H9 (cell line): Measurements from ENCODE around the gene PHTF1. TPM values are rescaled to one million over a fixed set of nuclear protein-coding genes. Genes with fewer than 3 reads are reported as not detected.

Source experiments
- DNase-seq: peaks from one replicate; pipeline ENCODE4 v3.0.0-alpha.2; 2017
- H2AFZ ChIP-seq: one replicate; pipeline ENCODE4 v1.6.1; 2013; ENCODE audit warnings: mild to moderate bottlenecking, low read length, control low read depth, moderate library complexity
- H2AK5ac ChIP-seq: 2 replicates; pipeline ENCODE4 v1.6.1; 2013; ENCODE audit warnings: low read length, control low read depth, mixed read lengths; ENCODE audit not compliant: insufficient read length
- H2BK120ac ChIP-seq: one replicate; pipeline ENCODE4 v1.6.1; 2013; ENCODE audit warnings: low read depth, mild to moderate bottlenecking, low read length, control low read depth, inconsistent platforms; ENCODE audit not compliant: poor library complexity, severe bottlenecking
- H2BK12ac ChIP-seq: 2 replicates; pipeline ENCODE4 v1.6.1; 2013; ENCODE audit warnings: low read length, control low read depth, mixed read lengths, low read depth; ENCODE audit not compliant: insufficient read length
- H2BK15ac ChIP-seq: 2 replicates; pipeline ENCODE4 v1.6.1; 2013; ENCODE audit warnings: low read depth, low read length, control low read depth
- H2BK20ac ChIP-seq: one replicate; pipeline ENCODE4 v1.6.1; 2013; ENCODE audit warnings: low read depth, mild to moderate bottlenecking, low read length, control low read depth, inconsistent platforms; ENCODE audit not compliant: poor library complexity, severe bottlenecking
- H2BK5ac ChIP-seq: 2 replicates; pipeline ENCODE4 v1.6.1; 2013; ENCODE audit warnings: low read length, control low read depth, mixed read lengths; ENCODE audit not compliant: insufficient read length
- H3K14ac ChIP-seq: 2 replicates; pipeline ENCODE4 v1.6.1; 2013; ENCODE audit warnings: low read length, control low read depth; ENCODE audit not compliant: insufficient read depth
- H3K18ac ChIP-seq: 2 replicates; pipeline ENCODE4 v1.6.1; 2013; ENCODE audit warnings: low read depth, mild to moderate bottlenecking, mixed read lengths, low read length, control low read depth; ENCODE audit not compliant: insufficient read length
- H3K23ac ChIP-seq: 2 replicates; pipeline ENCODE4 v1.6.1; 2013; ENCODE audit warnings: low read length, control low read depth, mixed read lengths, low read depth; ENCODE audit not compliant: insufficient read length
- H3K23me2 ChIP-seq: 2 replicates; pipeline ENCODE4 v1.6.1; 2013; ENCODE audit warnings: low read depth, mild to moderate bottlenecking, mixed read lengths, low read length, control low read depth; ENCODE audit not compliant: insufficient read length, poor library complexity, severe bottlenecking
- H3K27ac ChIP-seq: 2 replicates; pipeline ENCODE4 v1.5.1; 2013; ENCODE audit warnings: low read length, control low read depth, mixed read lengths, low read depth; ENCODE audit not compliant: insufficient read length
- H3K27me3 ChIP-seq: 2 replicates; pipeline ENCODE4 v1.6.1; 2013; ENCODE audit warnings: low read length, control low read depth, inconsistent platforms; ENCODE audit not compliant: insufficient read depth
- H3K4ac ChIP-seq: 2 replicates; pipeline ENCODE4 v1.6.1; 2013; ENCODE audit warnings: low read depth, mild to moderate bottlenecking, control low read depth, inconsistent platforms, low read length, moderate library complexity
- H3K4me1 ChIP-seq: 2 replicates; pipeline ENCODE4 v1.6.1; 2013; ENCODE audit warnings: low read length, control low read depth, inconsistent platforms; ENCODE audit not compliant: insufficient read depth
- H3K4me2 ChIP-seq: 2 replicates; pipeline ENCODE4 v1.6.1; 2013; ENCODE audit warnings: low read length, control low read depth, mixed read lengths; ENCODE audit not compliant: insufficient read length, insufficient read depth
- H3K56ac ChIP-seq: 2 replicates; pipeline ENCODE4 v1.6.1; 2013; ENCODE audit warnings: low read depth, mild to moderate bottlenecking, mixed read lengths, low read length, control low read depth; ENCODE audit not compliant: insufficient read length
- H3K79me1 ChIP-seq: 2 replicates; pipeline ENCODE4 v1.6.1; 2013; ENCODE audit warnings: low read depth, mild to moderate bottlenecking, moderate library complexity, low read length, control low read depth, inconsistent platforms; ENCODE audit not compliant: insufficient read depth, poor library complexity, severe bottlenecking
- H3K79me2 ChIP-seq: 2 replicates; pipeline ENCODE4 v1.6.1; 2013; ENCODE audit warnings: low read length, control low read depth, inconsistent platforms; ENCODE audit not compliant: insufficient read depth
- H3K9ac ChIP-seq: 2 replicates; pipeline ENCODE4 v1.6.1; 2013; ENCODE audit warnings: low read length, control low read depth, mixed read lengths; ENCODE audit not compliant: insufficient read length; ENCODE audit errors: extremely low read depth
- H3K9me3 ChIP-seq: one replicate; pipeline ENCODE4 v1.6.1; 2013; ENCODE audit warnings: low read depth, low read length, inconsistent platforms; ENCODE audit not compliant: control insufficient read depth
- H3T11ph ChIP-seq: one replicate; pipeline ENCODE4 v1.6.1; 2013; ENCODE audit warnings: mild to moderate bottlenecking, low read length, control low read depth, inconsistent platforms
- H4K20me1 ChIP-seq: one replicate; pipeline ENCODE4 v1.6.1; 2013; ENCODE audit not compliant: control insufficient read depth, insufficient read length, insufficient read depth
- H4K5ac ChIP-seq: 2 replicates; pipeline ENCODE4 v1.6.1; 2013; ENCODE audit warnings: low read depth, mild to moderate bottlenecking, mixed read lengths, low read length, control low read depth; ENCODE audit not compliant: insufficient read length
- H4K8ac ChIP-seq: replicated peaks from 2 replicates; pipeline ENCODE4 v1.6.1; 2013; ENCODE audit warnings: low read length, control low read depth, mixed read lengths, low read depth; ENCODE audit not compliant: insufficient read length
- H4K91ac ChIP-seq: 2 replicates; pipeline ENCODE4 v1.6.1; 2013; ENCODE audit warnings: low read depth, mild to moderate bottlenecking, moderate library complexity, mixed read lengths, low read length, control low read depth; ENCODE audit not compliant: insufficient read length
- H3K27ac Mint-ChIP-seq, 3 experiments: 2 replicates in 2 of 3; 3 replicates in 1 of 3; pipeline ENCODE4 v1.8.0; 2020 to 2021; ENCODE audit warnings: mixed read lengths in 3 of 3, mild to moderate bottlenecking in 1 of 3, moderate library complexity in 1 of 3
- H3K27me3 Mint-ChIP-seq: 2 replicates; pipeline ENCODE4 v1.8.0; 2021; ENCODE audit warnings: low read depth, mild to moderate bottlenecking, moderate library complexity, mixed read lengths
- H3K36me3 Mint-ChIP-seq, 3 experiments: 2 replicates in 2 of 3; 3 replicates in 1 of 3; pipeline ENCODE4 v1.8.0; 2020 to 2021; ENCODE audit warnings: low read depth in 3 of 3, mixed read lengths in 3 of 3; ENCODE audit not compliant: insufficient read depth in 1 of 3
- H3K4me1 Mint-ChIP-seq, 2 experiments: 2 replicates each; pipeline ENCODE4 v1.8.0; 2020; ENCODE audit warnings: mixed read lengths in 2 of 2
- H3K4me3 Mint-ChIP-seq, 2 experiments: 2 replicates in 1 of 2; 3 replicates in 1 of 2; pipeline ENCODE4 v1.8.0; 2020 to 2021; ENCODE audit warnings: mild to moderate bottlenecking in 2 of 2, mixed read lengths in 2 of 2, moderate library complexity in 1 of 2
- H3K9me3 Mint-ChIP-seq, 2 experiments: 2 replicates in 1 of 2; 3 replicates in 1 of 2; pipeline ENCODE4 v1.8.0; 2020; ENCODE audit warnings: mild to moderate bottlenecking in 2 of 2, mixed read lengths in 2 of 2, moderate library complexity in 1 of 2
- WGBS: extraction: QIAGEN DNeasy Blood & Tissue Kit; methylation state at CpG from one replicate; pipeline ENCODE4 v1.1.7; 2013; ENCODE audit warnings: missing lambda C conversion rate, low lambda C conversion rate, mixed read lengths; ENCODE audit not compliant: insufficient read length; ENCODE audit errors: extremely low coverage; 5-methylcytosine and 5-hydroxymethylcytosine counted together
- long read RNA-seq: library from polyadenylated mRNA; unstranded; transcript quantifications from one replicate; pipeline ENCODE4 v2.0.0, GENCODE V29; 2020
- total RNA-seq: library from RNA; stranded (reverse); gene quantifications from 2 replicates; pipeline ENCODE4 v1.2.1, GENCODE V29; 2021
- TF ChIP-seq, protein P1 (sequence below): fragments of 200-600 bp; sonication (generic); conservative IDR thresholded peaks from 3 replicates; pipeline ENCODE4 v1.8.0; 2021; ENCODE audit warnings: antibody characterized with exemption, mild to moderate bottlenecking

Gene PHTF1
- 28.4 and 32.1 TPM in 2 replicates for total RNA-seq
- long read RNA-seq, partial matches to known transcripts = 19 of 42 reads
- long read RNA-seq, other reads (novel, unspliced or antisense) = 18 of 42 reads

DNA sequence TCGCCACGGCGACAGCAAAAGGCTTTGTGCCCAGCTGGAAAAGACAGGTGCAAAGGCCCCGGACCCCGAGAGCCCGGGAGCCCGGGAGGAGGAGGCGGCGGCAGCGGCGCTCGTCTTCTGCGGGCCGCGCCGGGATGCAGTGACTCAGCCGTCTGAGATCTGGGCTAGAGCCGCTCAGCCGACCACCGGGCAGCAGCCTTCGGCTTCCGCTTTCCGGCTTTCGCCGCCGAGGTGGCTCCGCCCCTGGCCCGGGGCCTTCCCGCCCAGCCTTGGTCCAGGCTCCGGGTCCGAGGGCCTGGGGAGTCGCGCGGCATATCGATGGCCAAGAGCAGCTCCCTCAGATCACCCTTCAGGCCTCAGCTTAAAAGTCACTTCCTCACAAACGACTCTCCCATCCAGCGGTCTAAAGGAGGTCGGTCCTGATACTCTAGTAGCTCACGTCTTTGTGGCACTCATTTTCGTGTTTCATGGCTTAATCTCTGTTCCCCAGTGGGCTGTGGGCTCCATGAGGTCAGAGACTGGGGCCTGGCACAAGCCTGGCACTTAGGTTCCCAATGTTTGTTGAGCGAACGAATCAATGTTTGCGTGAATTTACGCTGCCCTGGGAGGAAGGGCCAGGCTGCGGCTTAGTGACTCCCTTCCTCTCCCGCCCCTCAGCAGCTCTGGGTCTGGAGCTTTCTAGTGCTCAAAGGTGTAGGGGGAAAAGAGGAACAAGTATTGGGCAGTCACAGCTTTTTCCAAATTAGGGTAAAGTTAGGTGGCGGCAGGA lies at the start of gene PHTF1:
Gene PHTF1, minus strand, starts transcription at position 154 of the 769 bp plus-strand sequence. CDS start 783 bp downstream, outside the sequence.
- H4K91ac ChIP-seq = no peak within 1 kb of the TSS
- H3K23me2 ChIP-seq = peaks cover 13% of the 10 kb centered on the region
- H2AK5ac ChIP-seq = no peak within 1 kb of the TSS
- H3K36me3 Mint-ChIP-seq = peaks cover 6 to 22% (median 18%) of the 10 kb centered on the region in 3 experiments; a peak in 6 of 7 replicates
- H3K14ac ChIP-seq = peak within 1 kb of the TSS; percentile 91
- no peak within 1 kb of the TSS for H3K56ac ChIP-seq
- peak within 1 kb of the TSS; percentile 98 to 99 (median 99) for H3K27ac Mint-ChIP-seq
- H2AFZ ChIP-seq = peak within 1 kb of the TSS; percentile 5
- peak within 1 kb of the TSS; percentile 90 for H3K18ac ChIP-seq
- H4K5ac ChIP-seq = peak within 1 kb of the TSS; percentile 77
- H3K4me3 Mint-ChIP-seq = peak within 1 kb of the TSS; percentile 87 to 93
- H3K23ac ChIP-seq = no peak within 1 kb of the TSS
- H3K4me2 ChIP-seq = peak within 1 kb of the TSS; percentile 97
- H3K4ac ChIP-seq = no peak within 1 kb of the TSS; the same call in 1 of the 2 replicates
- no peak within 1 kb of the TSS for H2BK120ac ChIP-seq
- H3K27me3 ChIP-seq = no peaks in the 10 kb centered on the region
- peak within 1 kb of the TSS; percentile 58 for H2BK12ac ChIP-seq
- no peaks in the 10 kb centered on the region for H3K4me1 ChIP-seq
- no peaks in the 10 kb centered on the region; the same call in 1 of the 2 replicates for H3K27me3 Mint-ChIP-seq
- TF ChIP-seq, protein P1, sequence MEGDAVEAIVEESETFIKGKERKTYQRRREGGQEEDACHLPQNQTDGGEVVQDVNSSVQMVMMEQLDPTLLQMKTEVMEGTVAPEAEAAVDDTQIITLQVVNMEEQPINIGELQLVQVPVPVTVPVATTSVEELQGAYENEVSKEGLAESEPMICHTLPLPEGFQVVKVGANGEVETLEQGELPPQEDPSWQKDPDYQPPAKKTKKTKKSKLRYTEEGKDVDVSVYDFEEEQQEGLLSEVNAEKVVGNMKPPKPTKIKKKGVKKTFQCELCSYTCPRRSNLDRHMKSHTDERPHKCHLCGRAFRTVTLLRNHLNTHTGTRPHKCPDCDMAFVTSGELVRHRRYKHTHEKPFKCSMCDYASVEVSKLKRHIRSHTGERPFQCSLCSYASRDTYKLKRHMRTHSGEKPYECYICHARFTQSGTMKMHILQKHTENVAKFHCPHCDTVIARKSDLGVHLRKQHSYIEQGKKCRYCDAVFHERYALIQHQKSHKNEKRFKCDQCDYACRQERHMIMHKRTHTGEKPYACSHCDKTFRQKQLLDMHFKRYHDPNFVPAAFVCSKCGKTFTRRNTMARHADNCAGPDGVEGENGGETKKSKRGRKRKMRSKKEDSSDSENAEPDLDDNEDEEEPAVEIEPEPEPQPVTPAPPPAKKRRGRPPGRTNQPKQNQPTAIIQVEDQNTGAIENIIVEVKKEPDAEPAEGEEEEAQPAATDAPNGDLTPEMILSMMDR = no peak
- peak within 1 kb of the TSS; percentile 86 for H3K9ac ChIP-seq
- no peaks in the 10 kb centered on the region for H3K79me2 ChIP-seq
- H4K20me1 ChIP-seq = no peaks in the 10 kb centered on the region
- no peak within 1 kb of the TSS for H3T11ph ChIP-seq
- peak within 1 kb of the TSS; percentile 71 for H2BK5ac ChIP-seq
- H3K9me3 ChIP-seq = no peaks in the 10 kb centered on the region
- WGBS = no CpG with 5 or more reads among the region's 47 CpGs
- H3K9me3 Mint-ChIP-seq = no peaks in the 10 kb centered on the region
- peaks cover 26 to 31% of the 10 kb centered on the region in 2 experiments for H3K4me1 Mint-ChIP-seq
- DNase-seq = peak; percentile 82
- H2BK15ac ChIP-seq = no peak within 1 kb of the TSS
- no peaks in the 10 kb centered on the region for H3K79me1 ChIP-seq
- H3K27ac ChIP-seq = peak within 1 kb of the TSS; percentile 96
- no peak within 1 kb of the TSS for H4K8ac ChIP-seq
- H2BK20ac ChIP-seq = no peak within 1 kb of the TSS
